Stimulated activated CD4-positive, alpha-beta T cell treated with anti-CD3 and anti-CD28 coated beads, Interleukin-12 subunit alpha, Interleukin-12 subunit beta, amount 100 ng/mL, for 4 hours (primary cell): Measurements from ENCODE around the gene CPNE2.

ENCODE experiments used
- DNase-seq: peaks from one replicate; pipeline ENCODE4 v3.0.0-alpha.2; 2020

The CPNE2 gene

DNA sequence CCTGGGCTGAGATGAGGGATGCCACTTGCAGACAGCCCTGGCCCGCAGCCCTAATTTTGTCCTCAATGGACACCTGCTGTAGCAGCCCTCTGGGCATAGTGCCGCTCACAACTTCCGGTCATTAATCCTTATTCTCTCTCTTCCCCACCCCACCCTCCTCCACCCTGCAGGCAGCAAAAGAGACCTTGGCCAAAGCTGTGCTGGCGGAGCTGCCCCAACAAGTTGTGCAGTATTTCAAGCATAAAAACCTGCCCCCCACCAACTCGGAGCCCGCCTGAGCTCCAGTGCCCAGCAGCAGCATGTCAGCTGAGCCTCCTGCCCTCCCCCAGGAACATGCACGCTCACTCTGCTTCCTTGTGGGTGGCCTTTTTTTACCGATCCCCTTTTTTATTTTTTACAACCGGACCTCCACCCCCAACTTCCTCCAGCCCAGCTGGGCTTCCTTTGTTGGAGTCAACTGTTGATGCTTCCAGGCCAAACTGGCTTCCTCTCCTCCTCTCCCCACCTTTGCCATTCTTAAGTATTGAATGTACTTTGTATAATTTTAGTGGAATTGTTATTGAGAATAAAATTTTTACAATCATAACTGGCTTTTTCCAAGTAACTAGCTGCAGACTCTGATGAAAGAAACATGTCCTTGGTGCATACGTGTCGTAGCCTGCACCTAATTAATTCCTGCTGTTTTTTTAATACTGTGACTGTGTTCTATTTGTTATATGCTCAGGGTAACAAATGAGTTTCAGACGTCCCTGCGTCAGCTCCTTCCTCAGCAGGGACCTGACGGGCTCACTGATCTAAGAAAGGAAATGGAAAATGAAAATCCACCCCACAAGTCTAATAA is 55.2 kb downstream of the CPNE2 start:
- DNase-seq = no peak

DNA sequence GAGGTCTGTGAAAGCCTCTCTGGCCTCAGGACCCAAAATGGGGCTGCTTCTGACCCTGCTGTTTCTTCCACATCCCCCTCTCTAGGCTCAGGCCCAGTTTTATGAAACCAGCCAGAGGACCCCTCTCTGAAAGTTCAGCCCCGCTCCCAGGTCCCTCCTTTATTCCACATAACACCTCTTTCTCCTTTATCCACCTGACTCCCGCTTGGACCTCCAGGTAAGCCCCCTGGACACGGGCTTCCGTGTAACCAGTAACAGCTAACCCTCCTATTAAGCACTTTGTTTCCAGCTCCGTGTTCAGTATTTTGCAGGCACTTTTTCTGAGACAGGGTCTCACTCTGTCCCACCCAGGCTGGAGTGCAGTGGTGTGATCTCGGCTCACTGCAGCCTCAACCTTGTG is 56.1 kb downstream of the CPNE2 start:
- DNase-seq = no peak

DNA sequence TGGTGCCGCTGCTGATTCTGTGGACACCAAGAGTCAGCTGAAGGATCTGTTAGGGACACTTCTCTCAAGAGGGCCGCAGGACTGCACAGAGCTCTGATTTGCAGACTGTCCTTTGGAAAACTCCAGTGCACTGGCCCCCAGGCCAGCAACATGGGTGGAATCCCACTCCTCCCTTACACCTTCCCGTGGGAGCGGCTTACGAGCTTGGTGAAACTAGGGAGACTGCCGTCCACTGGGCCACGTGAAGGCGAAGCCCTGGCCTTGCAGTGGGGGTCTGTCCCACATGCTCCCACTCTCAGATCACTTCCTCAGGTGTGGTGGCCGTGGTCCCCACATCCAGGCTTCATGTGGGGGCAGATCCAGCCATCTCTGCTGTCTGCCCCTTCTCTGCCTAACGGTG is 57.0 kb downstream of the CPNE2 start:
- DNase-seq = no peak

DNA sequence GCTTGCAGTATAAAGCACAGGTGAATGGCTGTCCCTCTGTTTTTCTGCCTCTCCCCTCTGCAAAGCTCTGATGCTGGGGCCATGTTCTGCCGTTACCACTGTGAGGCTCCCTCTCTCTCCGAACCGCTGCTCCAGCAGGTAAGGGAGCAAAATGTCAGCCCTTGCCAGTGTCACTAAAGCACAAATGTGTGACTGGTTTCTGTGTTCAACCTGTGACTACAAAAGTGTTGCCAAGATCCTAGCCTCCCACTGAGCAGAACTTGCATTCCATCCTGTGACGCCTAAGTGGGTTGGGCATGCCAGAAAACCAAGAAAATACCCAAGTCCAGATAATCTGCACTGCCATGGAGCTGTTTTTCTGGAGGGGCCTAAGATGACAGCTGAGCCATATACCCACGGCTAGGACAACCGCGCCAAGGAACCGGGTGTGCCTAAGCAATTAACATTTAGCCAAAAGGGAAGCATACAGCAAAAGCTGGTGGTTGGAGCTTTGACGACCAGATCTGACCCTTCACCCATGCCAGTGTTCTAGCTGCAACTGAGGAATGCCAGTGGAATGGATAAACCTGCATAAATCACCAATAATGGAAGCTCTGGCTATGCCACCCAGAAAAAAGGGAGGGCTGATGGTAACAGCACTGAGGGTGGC is 58.4 kb downstream of the CPNE2 start:
- DNase-seq = no peak

DNA sequence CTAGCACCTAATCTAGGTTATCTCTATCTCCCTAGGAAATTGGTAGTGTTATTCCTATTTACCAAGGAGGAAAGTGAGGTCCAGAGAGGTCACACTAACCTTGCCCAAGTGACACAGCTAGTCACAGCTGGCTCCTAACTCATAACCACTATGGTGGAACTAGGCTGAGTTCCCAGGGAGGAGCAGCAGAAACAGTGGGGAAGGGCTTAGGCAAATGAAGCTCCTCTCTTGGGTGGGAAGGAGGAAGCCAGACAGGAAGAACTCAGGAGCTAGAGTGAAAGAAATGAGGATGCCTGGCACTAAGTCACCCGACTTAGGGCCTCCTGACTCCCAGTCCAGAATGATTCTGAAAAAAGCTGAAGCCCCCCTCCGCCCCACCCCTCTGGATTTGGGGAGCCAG is 59.0 kb downstream of the CPNE2 start:
- no peak for DNase-seq

DNA sequence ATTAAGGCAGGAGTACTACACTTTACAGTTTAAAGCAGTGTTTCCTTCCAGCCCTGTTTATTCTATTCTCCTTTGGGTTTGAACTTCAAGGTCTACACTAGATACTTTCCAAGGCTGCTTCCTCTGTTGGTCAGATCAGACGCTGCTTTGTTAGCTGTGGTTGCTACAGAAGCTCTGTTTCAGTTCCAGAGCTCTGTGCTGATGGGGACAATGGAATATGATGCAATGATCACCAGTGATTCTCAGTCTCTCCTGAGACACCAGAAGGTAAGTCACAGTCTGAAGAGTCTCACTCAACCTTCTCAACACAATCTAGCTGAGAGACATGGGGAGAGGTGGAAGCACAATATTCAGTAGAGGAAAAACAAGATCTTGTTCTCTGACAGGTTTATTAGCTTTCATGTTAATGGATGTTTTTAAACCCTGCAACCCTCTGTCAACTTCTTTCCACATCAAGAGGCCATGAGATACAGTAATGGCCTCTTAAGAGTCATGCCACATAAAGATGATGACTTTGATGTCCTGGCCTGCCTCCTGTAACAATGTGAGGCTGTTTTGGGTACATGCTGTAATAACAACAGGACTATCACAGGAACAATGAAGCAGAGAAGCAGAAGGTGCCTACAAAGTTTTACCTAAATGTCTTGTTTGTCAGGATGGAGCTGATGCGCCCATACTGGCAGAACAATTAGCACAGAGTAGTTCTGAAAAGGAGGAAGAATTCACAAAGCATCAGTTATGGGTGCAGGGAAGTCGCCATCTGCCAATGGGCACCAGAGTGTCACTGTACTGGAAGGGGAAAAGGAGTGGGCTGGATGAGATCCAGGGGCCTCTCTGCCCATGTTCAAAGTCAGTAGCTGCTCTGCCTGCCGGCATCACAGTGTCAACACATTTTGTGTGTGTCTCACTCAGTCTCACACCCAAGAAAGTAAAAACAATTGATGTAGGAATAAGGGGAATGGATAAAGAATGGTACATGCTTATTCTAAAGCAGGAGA is 60.0 kb downstream of the CPNE2 start:
- no peak for DNase-seq

DNA sequence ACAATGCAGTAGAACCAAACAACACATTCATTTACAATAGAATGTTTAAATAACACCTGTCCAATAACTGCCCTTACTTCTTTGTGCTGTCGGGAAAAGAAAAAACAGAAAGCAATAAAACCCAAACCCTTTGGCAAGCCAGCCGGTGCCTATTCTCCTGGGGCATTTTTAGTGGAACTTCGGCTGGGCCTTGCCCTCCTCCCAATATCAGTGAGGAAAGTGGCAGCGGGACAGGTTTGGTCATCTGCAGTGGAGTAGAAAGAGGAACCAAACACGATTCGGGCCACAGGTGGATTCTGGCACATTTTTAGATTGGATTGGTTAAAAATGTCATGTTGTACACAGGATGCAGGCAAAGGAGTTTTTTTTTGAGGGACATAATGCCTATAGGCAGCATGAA is 61.5 kb downstream of the CPNE2 start:
- DNase-seq = no peak

DNA sequence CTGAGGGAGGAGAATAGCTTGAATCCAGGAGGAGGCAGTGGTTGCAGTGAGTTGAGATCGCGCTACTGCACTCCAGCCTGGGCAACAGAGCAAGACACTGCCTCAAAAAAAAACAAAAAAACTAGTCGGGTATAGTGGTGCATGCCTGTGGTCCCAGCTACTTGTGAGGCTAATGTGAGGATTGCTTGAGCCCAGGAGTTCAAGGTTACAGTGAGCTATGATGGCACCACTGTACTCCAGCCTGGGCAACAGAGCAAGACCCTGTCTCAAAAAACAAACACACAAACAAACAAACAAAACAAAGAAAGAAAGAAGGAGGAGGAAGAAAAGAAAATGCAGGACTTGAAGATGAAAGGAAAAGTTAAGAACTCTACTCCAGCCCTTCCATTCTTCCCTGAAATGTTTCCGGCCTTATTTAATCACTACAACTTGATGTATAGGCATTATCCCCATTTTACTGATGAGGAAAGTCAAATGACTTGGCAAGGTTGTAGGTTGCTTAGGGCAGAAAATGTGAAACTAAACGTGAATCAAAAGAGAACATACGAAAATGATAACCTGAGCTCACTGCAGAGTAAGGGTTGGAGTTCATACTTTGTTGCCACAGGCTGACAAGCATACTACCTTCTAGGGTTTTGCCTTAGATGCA is 63.4 kb downstream of the CPNE2 start:
- no peak for DNase-seq

DNA sequence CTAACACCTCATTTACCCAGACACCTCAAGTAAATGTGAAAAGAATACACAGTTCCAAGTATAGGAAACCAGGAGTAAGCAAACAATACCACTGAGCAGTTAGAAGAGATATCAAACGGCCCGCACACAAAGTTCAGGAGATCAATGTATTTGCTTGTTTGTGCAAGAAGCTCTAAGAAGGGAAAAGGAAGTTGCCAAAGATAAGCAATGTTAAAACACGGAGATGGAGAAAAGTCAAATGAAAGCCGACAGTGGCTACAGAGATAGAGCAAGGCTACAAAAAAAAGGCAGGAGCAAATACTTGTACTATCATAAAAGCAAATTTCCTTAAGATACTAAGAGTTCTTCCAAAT is 63.9 kb downstream of the CPNE2 start:
- DNase-seq = no peak

DNA sequence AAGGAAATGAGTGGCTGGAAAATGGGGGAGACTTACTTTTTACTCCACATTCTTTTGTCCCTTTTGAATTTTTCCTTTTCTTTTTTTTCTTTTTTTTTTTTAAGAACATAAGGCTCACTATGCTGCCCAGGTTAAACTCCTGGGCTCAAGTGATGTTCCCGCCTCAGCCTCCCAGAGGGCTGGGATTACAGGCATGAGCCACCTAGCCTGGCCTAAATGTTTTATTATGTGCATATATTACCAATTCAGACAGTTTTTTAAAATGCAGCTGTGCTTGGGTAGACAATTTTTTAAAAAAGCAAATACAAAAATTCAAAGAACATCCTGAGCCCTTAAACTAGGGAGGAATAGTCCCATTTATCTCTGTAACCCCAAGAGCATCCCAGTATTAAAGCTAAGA is 65.2 kb downstream of the CPNE2 start:
- DNase-seq = no peak

DNA sequence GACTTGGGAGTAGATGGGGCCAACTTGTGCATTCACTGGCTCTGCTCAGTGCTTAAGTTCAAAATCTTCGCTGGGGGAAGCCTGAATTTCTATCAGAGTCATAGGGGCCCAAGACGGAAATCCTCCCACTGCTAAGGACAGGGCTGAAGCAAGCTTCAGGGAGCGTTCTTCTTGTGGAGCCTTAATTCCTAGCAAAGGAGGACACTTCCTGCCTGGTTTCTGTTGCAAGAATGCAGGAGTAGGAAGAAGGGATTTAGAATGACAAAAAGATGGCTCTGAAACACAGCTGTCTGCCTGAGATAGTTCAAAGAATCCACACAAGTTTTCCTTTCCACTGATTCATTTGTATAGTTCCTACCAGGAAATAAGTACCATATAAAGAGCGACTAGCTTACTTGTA is 67.1 kb downstream of the CPNE2 start:
- no peak for DNase-seq

DNA sequence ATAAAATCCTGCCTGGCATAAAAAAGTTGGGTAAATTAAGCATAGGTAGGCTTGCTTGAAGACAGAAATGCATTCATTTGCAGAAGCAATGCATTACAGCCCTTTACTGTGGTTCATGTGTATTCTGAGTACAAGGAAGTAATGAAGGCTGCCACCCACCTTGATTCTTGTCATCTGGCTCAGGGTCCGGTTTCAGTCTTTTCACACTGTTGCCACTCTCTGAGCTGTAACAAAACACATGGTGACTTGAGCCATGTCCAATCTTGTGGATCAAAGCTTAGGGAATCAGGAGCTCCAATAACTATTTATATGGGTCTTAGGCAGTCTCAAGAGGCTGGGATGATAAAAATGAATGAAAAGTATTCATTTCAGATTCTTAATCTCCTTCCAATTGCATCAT is 71.5 kb downstream of the CPNE2 start:
- DNase-seq = no peak

DNA sequence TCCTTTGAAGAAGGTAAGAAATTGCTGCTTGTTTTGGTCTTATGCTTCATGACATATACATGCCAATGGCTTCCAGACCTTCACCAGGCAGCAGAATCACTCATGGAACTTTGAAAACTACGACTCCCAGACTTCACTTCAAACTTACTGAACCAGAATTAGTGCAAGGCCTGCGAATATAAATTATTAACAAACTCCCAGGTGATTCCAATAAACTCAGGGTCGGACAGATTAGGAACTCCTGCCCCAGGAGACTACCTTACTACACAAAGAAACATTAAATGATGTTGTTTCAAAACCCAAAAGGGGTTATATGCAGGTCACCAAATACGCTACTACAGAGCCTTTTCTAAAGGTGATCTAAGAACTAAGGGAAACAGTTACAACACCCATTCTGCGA is 73.1 kb downstream of the CPNE2 start:
- no peak for DNase-seq

DNA sequence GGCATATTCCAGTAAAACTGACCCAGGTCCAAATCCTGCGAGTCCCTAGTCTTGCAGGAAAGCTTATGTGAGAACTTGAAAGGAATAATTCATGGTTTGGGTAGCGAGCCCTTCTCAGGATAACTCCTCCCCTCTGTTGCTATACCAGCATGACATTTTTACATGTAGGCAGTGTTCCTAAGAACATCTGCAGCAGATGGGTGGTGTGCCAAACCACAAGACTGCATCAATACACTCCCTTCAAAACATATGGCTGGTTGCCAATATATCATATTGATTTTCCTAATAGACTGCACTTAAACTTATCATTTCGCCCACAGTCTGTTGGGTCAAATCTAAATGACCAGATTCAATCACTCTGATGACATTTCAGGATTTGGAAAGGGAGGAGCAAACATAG is 73.6 kb downstream of the CPNE2 start:
- no peak for DNase-seq

DNA sequence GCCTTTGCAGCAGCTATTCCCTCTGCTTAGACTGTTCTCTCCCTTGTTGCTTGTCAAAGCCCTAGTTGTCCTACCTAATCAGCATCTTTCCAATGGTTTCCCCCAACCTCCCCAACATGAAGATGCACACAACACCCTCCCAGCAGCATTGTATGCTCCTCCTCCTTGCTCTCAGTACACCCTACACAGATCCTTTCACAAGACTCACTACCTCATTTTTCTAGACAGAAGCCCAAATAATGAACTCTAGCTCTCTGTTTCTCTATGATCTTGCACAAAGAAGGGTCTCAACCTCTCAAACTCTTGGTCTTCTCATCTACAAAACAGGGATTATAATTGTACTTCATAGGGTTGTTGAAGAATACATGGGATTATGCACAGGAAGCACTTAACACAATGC is 74.1 kb downstream of the CPNE2 start:
- DNase-seq = no peak

DNA sequence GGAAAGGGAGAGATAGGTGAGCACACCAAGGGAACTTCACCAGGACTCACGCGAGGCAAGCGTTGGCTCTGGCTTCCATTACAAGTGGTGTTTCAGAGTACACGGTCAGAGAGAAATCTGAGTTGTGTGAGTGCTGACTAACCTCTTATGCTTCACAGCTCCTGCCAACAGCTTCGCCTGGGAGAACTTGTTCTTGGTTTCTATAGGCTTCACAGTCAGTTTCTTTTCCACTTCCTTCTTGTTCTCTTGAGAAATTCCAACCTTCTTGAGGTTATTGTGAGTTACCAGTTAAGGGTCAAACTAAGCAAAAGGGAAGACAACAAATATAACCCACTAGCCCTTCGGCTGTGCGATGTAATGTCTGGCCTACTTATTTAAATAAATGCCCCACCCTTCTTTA is 74.6 kb downstream of the CPNE2 start:
- no peak for DNase-seq

DNA sequence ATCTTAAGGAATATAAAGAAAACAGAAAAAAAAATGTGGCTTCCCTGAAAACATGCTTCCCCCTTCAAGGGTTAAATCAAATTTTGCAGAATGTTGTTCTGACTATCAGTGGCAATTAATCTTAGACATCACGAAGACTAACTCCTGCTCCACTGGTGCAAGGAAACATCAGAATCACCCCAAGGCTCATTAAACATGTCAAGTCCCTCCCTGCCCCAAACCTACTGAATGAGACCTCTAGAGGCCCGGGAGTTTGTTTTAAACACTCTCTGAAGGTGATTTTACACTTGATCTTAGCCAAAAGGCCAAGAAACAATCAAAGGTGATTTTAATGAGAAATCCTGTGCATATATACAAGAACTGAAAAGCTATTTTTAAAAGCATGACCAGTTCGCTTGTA is 75.2 kb downstream of the CPNE2 start:
- no peak for DNase-seq

DNA sequence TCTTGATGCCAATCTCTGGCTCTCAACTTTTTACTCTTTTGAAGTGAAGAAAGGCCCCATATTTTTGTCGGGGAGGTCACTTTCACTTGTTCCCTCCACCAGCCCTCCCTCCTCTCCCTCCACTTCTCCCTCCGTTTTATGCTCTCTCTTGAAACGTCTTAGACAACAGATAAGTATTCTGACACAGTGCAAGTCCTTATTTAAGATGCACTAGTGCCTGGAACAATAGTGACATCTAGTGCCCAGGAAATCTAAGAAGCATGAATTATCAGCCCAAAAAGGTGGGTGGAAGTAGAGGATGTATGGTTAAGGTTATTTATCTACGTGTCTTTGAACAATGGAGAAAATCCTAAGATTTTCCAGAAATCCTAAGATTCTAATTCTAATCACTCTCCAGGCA is 75.6 kb downstream of the CPNE2 start:
- DNase-seq = no peak

DNA sequence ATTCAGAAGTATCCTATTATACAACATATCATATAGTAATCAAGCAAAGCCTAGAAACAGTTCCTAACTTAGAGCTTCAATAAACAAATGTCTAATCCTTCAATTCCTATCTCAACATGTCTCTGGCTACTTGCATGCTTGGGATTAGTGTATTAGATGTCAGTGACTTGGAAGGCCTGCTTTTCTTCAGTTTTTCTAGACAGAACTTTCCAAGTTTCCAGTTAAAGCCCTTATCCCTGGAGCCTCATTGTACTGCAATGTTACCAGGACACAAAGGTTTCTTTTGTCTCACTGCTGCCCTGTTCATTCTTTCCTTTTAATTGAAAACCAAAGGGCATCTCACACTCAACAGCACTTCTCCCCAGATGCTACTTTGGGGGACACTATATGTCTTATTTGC is 76.9 kb downstream of the CPNE2 start:
- DNase-seq = no peak

DNA sequence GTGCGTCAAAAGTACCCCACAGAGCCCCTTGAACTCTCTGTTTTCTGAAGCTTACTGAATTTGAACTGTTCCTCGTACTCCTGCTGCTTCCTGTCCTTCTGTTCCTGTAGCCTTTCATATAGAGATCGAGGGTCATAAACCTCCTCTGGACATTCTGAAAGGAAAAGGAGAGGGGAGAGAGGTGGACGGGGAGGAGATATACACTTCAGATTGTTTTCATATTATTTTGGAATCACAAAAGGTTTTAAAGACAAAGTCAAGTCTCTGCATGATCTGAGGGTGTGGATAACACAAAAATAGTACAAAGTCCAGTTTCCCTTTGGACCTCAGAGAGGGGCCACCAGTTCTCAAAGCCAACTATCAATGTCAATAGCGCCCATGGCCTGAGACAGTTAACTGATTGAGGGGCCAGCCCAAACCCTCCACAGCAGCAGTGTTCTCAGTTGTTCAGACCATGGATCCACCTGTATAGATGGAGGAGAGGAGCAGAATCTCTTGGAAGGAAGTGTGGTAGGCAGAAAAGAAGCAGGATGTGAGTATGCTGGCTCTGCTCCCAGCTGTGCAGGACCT is 80.4 kb downstream of the CPNE2 start:
- DNase-seq = no peak

DNA sequence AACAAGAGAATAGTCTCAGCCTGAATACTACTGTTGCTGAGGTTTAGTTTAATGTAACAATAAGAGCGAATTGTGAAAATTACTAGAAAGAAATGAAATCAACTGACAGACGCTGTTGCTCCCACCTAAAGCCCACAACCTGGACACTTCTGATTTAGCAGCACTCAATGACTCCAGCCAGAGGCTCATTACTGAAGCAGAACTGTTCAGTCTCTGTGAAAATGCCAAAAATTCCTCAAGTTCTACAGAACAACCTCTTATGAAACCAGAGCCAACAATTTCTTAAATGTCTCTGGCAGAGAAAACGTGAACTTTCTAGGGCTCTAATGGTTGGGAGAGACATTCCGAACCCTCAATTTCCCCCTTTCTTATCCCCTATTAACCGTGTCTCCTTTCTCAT is 83.5 kb downstream of the CPNE2 start:
- DNase-seq = no peak

DNA sequence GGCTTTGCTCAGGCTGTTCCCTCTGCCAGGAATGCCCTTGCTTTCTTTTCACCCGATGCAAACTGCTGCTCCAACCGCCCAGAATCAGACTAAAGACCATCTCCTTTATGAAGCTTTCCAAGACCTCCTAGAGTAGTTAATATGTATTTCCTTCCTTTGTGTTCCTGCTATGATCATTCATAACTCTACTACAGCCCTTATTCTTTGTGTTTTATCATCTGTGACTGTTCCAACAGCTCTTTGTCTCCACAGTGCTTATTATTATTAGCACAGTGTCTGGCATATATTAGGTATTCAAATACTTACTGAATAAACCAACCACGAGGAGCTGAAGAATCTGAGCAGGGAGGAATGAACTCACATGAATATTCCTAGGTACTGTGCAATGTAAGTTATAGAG is 85.8 kb downstream of the CPNE2 start:
- no peak for DNase-seq

DNA sequence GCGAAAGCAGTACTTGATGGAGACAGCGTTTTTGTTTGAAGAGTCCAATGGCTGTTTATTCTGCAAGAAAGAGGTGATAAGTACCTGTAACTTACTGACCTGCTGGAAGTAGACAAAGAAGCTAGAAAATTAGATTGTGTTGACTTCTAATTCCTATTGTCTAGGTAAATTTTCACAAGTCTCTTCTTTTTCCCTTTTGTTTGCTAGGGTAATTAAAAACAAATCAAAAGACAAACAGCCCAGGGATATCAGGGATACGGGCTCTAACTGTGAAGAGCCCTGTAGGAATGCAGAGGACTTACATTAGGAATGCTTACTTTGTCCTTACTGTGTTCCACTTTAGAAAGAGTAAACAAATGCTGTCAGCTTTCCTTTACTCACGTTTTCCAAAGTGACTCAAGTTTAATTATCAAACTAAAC is 86.4 kb downstream of the CPNE2 start:
- no peak for DNase-seq
